MM.1S (cell line): ENCODE measurements around the gene ATP11C.

Experiments
- DNase-seq: peaks from one replicate; pipeline ENCODE4 v3.0.0-alpha.2; 2015
- H2AFZ ChIP-seq: fragments of 300-600 bp; sonication (generic); 2 replicates; pipeline ENCODE4 v1.6.0; 2016; ENCODE audit warnings: antibody characterized with exemption, low read length
- H3F3A ChIP-seq: fragments of 300-600 bp; sonication (generic); 2 replicates; pipeline ENCODE4 v1.6.1; 2016; ENCODE audit warnings: mild to moderate bottlenecking, antibody characterized with exemption, low read length, moderate library complexity, mixed read lengths; ENCODE audit not compliant: insufficient read depth
- H3K27ac ChIP-seq: fragments of 300-600 bp; sonication (generic); 2 replicates; pipeline ENCODE4 v1.5.1; 2016; ENCODE audit warnings: mild to moderate bottlenecking, low read length
- H3K27me3 ChIP-seq: fragments of 300-600 bp; sonication (generic); replicated peaks from 2 replicates; pipeline ENCODE4 v1.6.0; 2016; ENCODE audit warnings: low read length; ENCODE audit not compliant: insufficient read depth
- H3K36me3 ChIP-seq: fragments of 300-600 bp; sonication (generic); replicated peaks from 2 replicates; pipeline ENCODE4 v1.6.1; 2016; ENCODE audit warnings: mild to moderate bottlenecking, low read length, mixed read lengths; ENCODE audit not compliant: insufficient read depth
- H3K4me1 ChIP-seq: fragments of 300-600 bp; sonication (generic); 2 replicates; pipeline ENCODE4 v1.6.1; 2016; ENCODE audit warnings: low read length, mixed read lengths
- H3K4me2 ChIP-seq: fragments of 300-600 bp; sonication (generic); 2 replicates; pipeline ENCODE4 v1.6.0; 2016; ENCODE audit warnings: low read depth, low read length
- H3K4me3 ChIP-seq: fragments of 300-600 bp; sonication (generic); 2 replicates; pipeline ENCODE4 v1.5.1; 2016; ENCODE audit warnings: low read length, mixed read lengths
- H3K79me2 ChIP-seq: fragments of 300-600 bp; sonication (generic); 2 replicates; pipeline ENCODE4 v1.6.1; 2016; ENCODE audit warnings: mixed run types, low read length, mixed read lengths
- H3K9ac ChIP-seq: fragments of 300-600 bp; sonication (generic); 2 replicates; pipeline ENCODE4 v1.6.1; 2016; ENCODE audit warnings: low read length, mixed read lengths
- H3K9me2 ChIP-seq: fragments of 300-600 bp; sonication (generic); replicated peaks from 2 replicates; pipeline ENCODE4 v1.6.1; 2016; ENCODE audit warnings: mild to moderate bottlenecking, low read length, mixed read lengths; ENCODE audit not compliant: insufficient read depth
- H3K9me3 ChIP-seq: fragments of 300-600 bp; sonication (generic); replicated peaks from 2 replicates; pipeline ENCODE4 v1.6.1; 2016; ENCODE audit warnings: mild to moderate bottlenecking, low read length, mixed read lengths; ENCODE audit not compliant: insufficient read depth
- H4K20me1 ChIP-seq: fragments of 300-600 bp; sonication (generic); 2 replicates; pipeline ENCODE4 v1.6.1; 2016; ENCODE audit warnings: mild to moderate bottlenecking, low read length, moderate library complexity, mixed read lengths; ENCODE audit not compliant: insufficient read depth
- EZH2 ChIP-seq: fragments of 300-600 bp; sonication (generic); optimal IDR thresholded peaks from 2 replicates; pipeline ENCODE3; 2017; ENCODE audit warnings: low read depth, mild to moderate bottlenecking, antibody characterized with exemption, low read length, mixed read lengths
- EZH2phosphoT487 ChIP-seq: fragments of 300-600 bp; sonication (generic); IDR thresholded peaks from 2 replicates; pipeline ENCODE4 v1.6.1; 2018; ENCODE audit warnings: antibody characterized with exemption, low read length
- TF ChIP-seq, protein P1 (sequence below): fragments of 300-600 bp; sonication (generic); IDR thresholded peaks from 2 replicates; pipeline ENCODE4 v1.5.1; 2016; ENCODE audit warnings: antibody characterized with exemption, low read length, mixed read lengths

The ATP11C gene

GRCh38 chrX:139784807-139785206, 148.0 kb downstream of the ATP11C start:
- no peak overlapping the region for H2AFZ ChIP-seq
- no peaks in the 10 kb centered on the region for H3K9me3 ChIP-seq
- H3K27ac ChIP-seq: no peak overlapping the region
- no peaks in the 10 kb centered on the region for H3K27me3 ChIP-seq
- H3K9me2 ChIP-seq: no peaks in the 10 kb centered on the region
- H3F3A ChIP-seq: no peaks in the 10 kb centered on the region
- TF ChIP-seq, protein P1, sequence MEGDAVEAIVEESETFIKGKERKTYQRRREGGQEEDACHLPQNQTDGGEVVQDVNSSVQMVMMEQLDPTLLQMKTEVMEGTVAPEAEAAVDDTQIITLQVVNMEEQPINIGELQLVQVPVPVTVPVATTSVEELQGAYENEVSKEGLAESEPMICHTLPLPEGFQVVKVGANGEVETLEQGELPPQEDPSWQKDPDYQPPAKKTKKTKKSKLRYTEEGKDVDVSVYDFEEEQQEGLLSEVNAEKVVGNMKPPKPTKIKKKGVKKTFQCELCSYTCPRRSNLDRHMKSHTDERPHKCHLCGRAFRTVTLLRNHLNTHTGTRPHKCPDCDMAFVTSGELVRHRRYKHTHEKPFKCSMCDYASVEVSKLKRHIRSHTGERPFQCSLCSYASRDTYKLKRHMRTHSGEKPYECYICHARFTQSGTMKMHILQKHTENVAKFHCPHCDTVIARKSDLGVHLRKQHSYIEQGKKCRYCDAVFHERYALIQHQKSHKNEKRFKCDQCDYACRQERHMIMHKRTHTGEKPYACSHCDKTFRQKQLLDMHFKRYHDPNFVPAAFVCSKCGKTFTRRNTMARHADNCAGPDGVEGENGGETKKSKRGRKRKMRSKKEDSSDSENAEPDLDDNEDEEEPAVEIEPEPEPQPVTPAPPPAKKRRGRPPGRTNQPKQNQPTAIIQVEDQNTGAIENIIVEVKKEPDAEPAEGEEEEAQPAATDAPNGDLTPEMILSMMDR: no peak
- no peaks in the 10 kb centered on the region for H3K79me2 ChIP-seq
- DNase-seq: no peak
- no peaks in the 10 kb centered on the region for H3K4me1 ChIP-seq
- H3K4me3 ChIP-seq: no peak overlapping the region
- H3K4me2 ChIP-seq: no peak overlapping the region
- no peaks in the 10 kb centered on the region for H4K20me1 ChIP-seq
- H3K9ac ChIP-seq: no peak overlapping the region
- H3K36me3 ChIP-seq: no peaks in the 10 kb centered on the region

DNA sequence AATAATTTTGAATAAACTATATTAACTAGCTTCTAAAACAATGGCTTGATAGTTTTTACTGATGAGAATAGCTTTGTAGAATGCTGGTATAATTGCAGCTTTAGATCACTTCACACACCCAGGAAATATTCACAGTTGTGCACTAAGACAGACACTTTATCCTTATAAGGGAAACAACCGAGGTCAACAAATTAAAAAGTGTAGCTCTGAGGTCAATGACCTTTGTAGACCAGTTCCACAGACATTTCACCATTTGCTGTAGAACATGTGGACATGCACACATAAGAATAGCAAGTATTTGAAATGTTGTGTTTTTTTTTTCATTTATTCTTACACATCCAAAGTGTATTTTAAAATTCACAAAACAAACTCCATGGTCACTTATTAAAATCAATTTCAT, 148.9 kb downstream of the ATP11C start:
- no peaks in the 10 kb centered on the region for H3F3A ChIP-seq
- no peak overlapping the region for H3K4me3 ChIP-seq
- no peaks in the 10 kb centered on the region for H3K79me2 ChIP-seq
- no peaks in the 10 kb centered on the region for H3K36me3 ChIP-seq
- no peak overlapping the region for H3K4me2 ChIP-seq
- H3K9me2 ChIP-seq: no peaks in the 10 kb centered on the region
- DNase-seq: no peak
- no peaks in the 10 kb centered on the region for H3K4me1 ChIP-seq
- H2AFZ ChIP-seq: no peak overlapping the region
- no peak overlapping the region for H3K9ac ChIP-seq
- H3K27ac ChIP-seq: no peak overlapping the region
- no peaks in the 10 kb centered on the region for H4K20me1 ChIP-seq
- H3K9me3 ChIP-seq: no peaks in the 10 kb centered on the region
- no peak for TF ChIP-seq EZH2
- H3K27me3 ChIP-seq: no peaks in the 10 kb centered on the region

GRCh38 chrX:139783030-139783429, 149.8 kb downstream of the ATP11C start:
- no peaks in the 10 kb centered on the region for H3K79me2 ChIP-seq
- DNase-seq: no peak
- no peak overlapping the region for H3K4me2 ChIP-seq

GRCh38 chrX:139776599-139776998, 156.3 kb downstream of the ATP11C start:
- H3K36me3 ChIP-seq: no peaks in the 10 kb centered on the region
- H3K4me2 ChIP-seq: no peak overlapping the region
- TF ChIP-seq EZH2phosphoT487 (no peak), EZH2 (no peak)
- TF ChIP-seq, protein P1: no peak
- no peak overlapping the region for H2AFZ ChIP-seq
- no peaks in the 10 kb centered on the region for H3F3A ChIP-seq
- H3K9me2 ChIP-seq: no peaks in the 10 kb centered on the region
- H3K27me3 ChIP-seq: no peaks in the 10 kb centered on the region
- no peak overlapping the region for H3K4me3 ChIP-seq
- no peaks in the 10 kb centered on the region for H3K4me1 ChIP-seq
- H3K9me3 ChIP-seq: no peaks in the 10 kb centered on the region
- no peak overlapping the region for H3K27ac ChIP-seq
- H3K79me2 ChIP-seq: no peaks in the 10 kb centered on the region
- DNase-seq: no peak
- H4K20me1 ChIP-seq: no peaks in the 10 kb centered on the region
- no peak overlapping the region for H3K9ac ChIP-seq

More at GRCh38 chrX:139783030-139783429, 149.8 kb downstream of the ATP11C start:
- Histone ChIP-seq H3F3A (no peaks in the 10 kb centered on the region), H3K27ac (no peak overlapping the region), H4K20me1 (no peaks in the 10 kb centered on the region), H3K27me3 (no peaks in the 10 kb centered on the region), H3K9me2 (no peaks in the 10 kb centered on the region), H3K4me3 (no peak overlapping the region), H3K9me3 (no peaks in the 10 kb centered on the region), H2AFZ (no peak overlapping the region), H3K9ac (no peak overlapping the region), H3K4me1 (no peaks in the 10 kb centered on the region), H3K36me3 (no peaks in the 10 kb centered on the region)
- TF ChIP-seq EZH2 (no peak), EZH2phosphoT487 (no peak)
- TF ChIP-seq, protein P1: no peak
